ENCODE measurements around the gene CDK16.

CDK16 gene

GRCh38 chrX:47176101-47176740, 42.3 kb upstream of the CDK16 start:
- no peak for DNase-seq (ENCODE audit: extremely low read depth, insufficient read length)
- TF ChIP-seq CTCF (IDR thresholded peaks at IDR 0.05; ENCODE audit: insufficient read depth, low read length, poor library complexity, severe bottlenecking), result no peak
- H3K4me3 ChIP-seq (replicated peaks; ENCODE audit: low read depth, low read length), result no peak overlapping the region
- H3K27me3 ChIP-seq (replicated peaks; ENCODE audit: control insufficient read depth, insufficient read depth, low read length), result no peaks in the 10 kb centered on the region; the same call in 1 of the 2 replicates
- H3K36me3 ChIP-seq (ENCODE audit: control insufficient read depth, insufficient read depth, low read length), result peaks cover 11% of the 10 kb centered on the region

GRCh38 chrX:47177079-47177478, 41.4 kb upstream of the CDK16 start:
- no peak for TF ChIP-seq CTCF (IDR thresholded peaks at IDR 0.05; ENCODE audit: insufficient read depth, low read length, poor library complexity, severe bottlenecking)
- H3K36me3 ChIP-seq (ENCODE audit: control insufficient read depth, insufficient read depth, low read length), result peaks cover 11% of the 10 kb centered on the region
- no peak for DNase-seq (ENCODE audit: extremely low read depth, insufficient read length)
- no peak overlapping the region for H3K4me3 ChIP-seq (replicated peaks; ENCODE audit: low read depth, low read length)
- no peaks in the 10 kb centered on the region; the same call in 1 of the 2 replicates for H3K27me3 ChIP-seq (replicated peaks; ENCODE audit: control insufficient read depth, insufficient read depth, low read length)

GRCh38 chrX:47178337-47178736, 40.1 kb upstream of the CDK16 start:
- no peaks in the 10 kb centered on the region; the same call in 1 of the 2 replicates for H3K27me3 ChIP-seq (replicated peaks; ENCODE audit: control insufficient read depth, insufficient read depth, low read length)
- DNase-seq (ENCODE audit: extremely low read depth, insufficient read length), result no peak
- H3K36me3 ChIP-seq (ENCODE audit: control insufficient read depth, insufficient read depth, low read length), result peaks cover 11% of the 10 kb centered on the region
- no peak overlapping the region for H3K4me3 ChIP-seq (replicated peaks; ENCODE audit: low read depth, low read length)
- TF ChIP-seq CTCF (IDR thresholded peaks at IDR 0.05; ENCODE audit: insufficient read depth, low read length, poor library complexity, severe bottlenecking), result no peak

- H3K4me3 ChIP-seq (replicated peaks; ENCODE audit: low read depth, low read length), result no peak overlapping the region
- H3K27me3 ChIP-seq (replicated peaks; ENCODE audit: control insufficient read depth, insufficient read depth, low read length), result no peaks in the 10 kb centered on the region; the same call in 1 of the 2 replicates
- no peak for DNase-seq (ENCODE audit: extremely low read depth, insufficient read length)
- no peak for TF ChIP-seq CTCF (IDR thresholded peaks at IDR 0.05; ENCODE audit: insufficient read depth, low read length, poor library complexity, severe bottlenecking)
- peaks cover 11% of the 10 kb centered on the region for H3K36me3 ChIP-seq (ENCODE audit: control insufficient read depth, insufficient read depth, low read length)
These were observed 39.1 kb upstream of the CDK16 start for GRCh38 chrX:47179221-47179927.

- Histone ChIP-seq H3K4me3 (replicated peaks; ENCODE audit: low read depth, low read length) (no peak overlapping the region), H3K27me3 (replicated peaks; ENCODE audit: control insufficient read depth, insufficient read depth, low read length) (no peaks in the 10 kb centered on the region; the same call in 1 of the 2 replicates), H3K36me3 (ENCODE audit: control insufficient read depth, insufficient read depth, low read length) (peaks cover 13% of the 10 kb centered on the region)
- no peak for DNase-seq (ENCODE audit: extremely low read depth, insufficient read length)
- no peak for TF ChIP-seq CTCF (IDR thresholded peaks at IDR 0.05; ENCODE audit: insufficient read depth, low read length, poor library complexity, severe bottlenecking)
These were observed 38.6 kb upstream of the CDK16 start for GRCh38 chrX:47179928-47180255.

Data from GM06990 (cell line).